SK-N-SH (cell line): ENCODE data around the gene ZNF790. TPM values are rescaled to one million over a fixed set of nuclear protein-coding genes. Genes with fewer than 3 reads are reported as not detected.
A peak's percentile ranks its signal among the peaks of the same experiment; 100 is the strongest.

Experiments
- CTCF ChIA-PET: fragments of 300-600, 350-600 bp; formaldehyde crosslinking; extraction: SDS; loops from one replicate; lab custom pipeline; 2021; lab: Yijun Ruan, JAX
- POLR2A ChIA-PET: fragments of 350-600 bp; sonication (Branson Sonifier 250); formaldehyde crosslinking; extraction: SDS; loops from one replicate; lab custom pipeline; 2020; ENCODE audit warnings: antibody characterized with exemption, inconsistent platforms; lab: Yijun Ruan, JAX
- DNase-seq: peaks from one replicate; pipeline ENCODE4 v3.0.0; 2012
- H2AFZ ChIP-seq: fragments of 200-600 bp; sonication (generic); 2 replicates; pipeline ENCODE4 v1.8.1; 2016; ENCODE audit warnings: antibody characterized with exemption, mild to moderate bottlenecking, low read depth
- H3F3A ChIP-seq: fragments of 200-600 bp; sonication (generic); replicated peaks from 2 replicates; pipeline ENCODE3; 2016; ENCODE audit warnings: antibody characterized with exemption, mild to moderate bottlenecking; ENCODE audit not compliant: insufficient read depth
- H3K27ac ChIP-seq, 2 experiments: fragments of 200-500 bp in 1 of 2; fragments of 200-600 bp in 1 of 2; sonication (Bioruptor generic) in 1 of 2; sonication (generic), shearing (Covaris generic) in 1 of 2; 2 replicates each; pipeline versions ENCODE4 v1.5.1 to v1.6.1; 2014 to 2016; ENCODE audit warnings: low read depth in 2 of 2, inconsistent platforms in 1 of 2, low read length in 1 of 2, mild to moderate bottlenecking in 1 of 2, mixed read lengths in 1 of 2
- H3K27me3 ChIP-seq: fragments of 200-600 bp; sonication (generic), shearing (Covaris generic); 2 replicates; pipeline ENCODE4 v1.6.1; 2016; ENCODE audit warnings: mixed run types; ENCODE audit not compliant: insufficient read depth
- H3K36me3 ChIP-seq, 2 experiments: fragments of 200-500 bp in 1 of 2; fragments of 200-600 bp in 1 of 2; sonication (Bioruptor generic) in 1 of 2; sonication (generic) in 1 of 2; replicated peaks in 1 of 2; 2 replicates each; pipeline versions ENCODE3 to v1.5.1; 2014 to 2016; ENCODE audit warnings: low read length in 1 of 2, mild to moderate bottlenecking in 1 of 2; ENCODE audit not compliant: insufficient read depth in 2 of 2, control insufficient read depth in 1 of 2
- H3K4me1 ChIP-seq, 2 experiments: fragments of 200-500 bp in 1 of 2; fragments of 200-600 bp in 1 of 2; sonication (Bioruptor generic) in 1 of 2; sonication (generic), shearing (Covaris generic) in 1 of 2; 2 replicates each; pipeline versions ENCODE4 v1.5.1 to v1.6.1; 2014 to 2016; ENCODE audit warnings: low read depth in 1 of 2, low read length in 1 of 2, mixed run types in 1 of 2; ENCODE audit not compliant: insufficient read depth in 2 of 2, control insufficient read depth in 1 of 2
- H3K4me2 ChIP-seq: fragments of 200-600 bp; sonication (generic), shearing (Covaris generic); 2 replicates; pipeline ENCODE4 v1.6.1; 2017; ENCODE audit warnings: mixed run types
- H3K4me3 ChIP-seq, 2 experiments: fragments of 200-500 bp in 1 of 2; fragments of 200-600 bp in 1 of 2; sonication (Bioruptor generic) in 1 of 2; sonication (generic), shearing (Covaris generic) in 1 of 2; 2 replicates each; pipeline versions ENCODE4 v1.5.1 to v1.8.1; 2014 to 2016; ENCODE audit warnings: low read depth in 2 of 2, inconsistent platforms in 1 of 2, low read length in 1 of 2, mild to moderate bottlenecking in 1 of 2, mixed read lengths in 1 of 2, moderate library complexity in 1 of 2
- H3K79me2 ChIP-seq: fragments of 200-600 bp; sonication (generic); 2 replicates; pipeline ENCODE4 v1.8.1; 2017; ENCODE audit warnings: mild to moderate bottlenecking; ENCODE audit not compliant: insufficient read depth
- H3K9ac ChIP-seq: fragments of 200-600 bp; sonication (generic); 2 replicates; pipeline ENCODE4 v1.6.1; 2017; ENCODE audit warnings: mixed run types
- H3K9me2 ChIP-seq: fragments of 200-600 bp; sonication (generic); 2 replicates; pipeline ENCODE4 v1.6.1; 2017; ENCODE audit warnings: mixed run types
- H3K9me3 ChIP-seq: fragments of 200-600 bp; sonication (generic); 2 replicates; pipeline ENCODE4 v1.6.1; 2017; ENCODE audit warnings: mixed run types, mild to moderate bottlenecking, moderate library complexity
- H4K20me1 ChIP-seq: fragments of 200-600 bp; sonication (generic); 2 replicates; pipeline ENCODE4 v1.6.1; 2017; ENCODE audit warnings: mild to moderate bottlenecking, mixed run types; ENCODE audit not compliant: insufficient read depth
- CTCF ChIP-seq: fragments of 200-600 bp; sonication (generic); IDR thresholded peaks from 2 replicates; pipeline ENCODE4 v1.6.1; 2017; ENCODE audit warnings: antibody characterized with exemption, mild to moderate bottlenecking, moderate library complexity
- ELF1 ChIP-seq: IDR thresholded peaks from 2 replicates; pipeline ENCODE4 v1.4.0; 2012
- MAX ChIP-seq: IDR thresholded peaks from 2 replicates; pipeline ENCODE4 v1.4.0; 2012; ENCODE audit warnings: low read depth
- PBX3 ChIP-seq: IDR thresholded peaks from 2 replicates; pipeline ENCODE4; 2012
- POLR2AphosphoS5 ChIP-seq: IDR thresholded peaks from 2 replicates; pipeline ENCODE4 v1.6.1; 2012; ENCODE audit warnings: low read depth, low read length
- RFX5 ChIP-seq: IDR thresholded peaks from 2 replicates; pipeline ENCODE4 v1.6.1; 2012; ENCODE audit warnings: mild to moderate bottlenecking, improper control_type of control experiment, low read length
- RXRA ChIP-seq: IDR thresholded peaks from 2 replicates; pipeline ENCODE4 v1.4.0; 2012; ENCODE audit warnings: low read depth, mild to moderate bottlenecking, borderline replicate concordance
- SIN3A ChIP-seq: IDR thresholded peaks from 2 replicates; pipeline ENCODE4 v1.6.1; 2012; ENCODE audit warnings: low read depth, mild to moderate bottlenecking, low read length, moderate library complexity, borderline replicate concordance
- ZBTB33 ChIP-seq: IDR thresholded peaks from 2 replicates; pipeline ENCODE4 v1.4.0; 2012; ENCODE audit warnings: low read depth, borderline replicate concordance
- WGBS: methylation state at CpG from one replicate; pipeline ENCODE4 v1.1.6; 2017; ENCODE audit warnings: low lambda C conversion rate; 5-methylcytosine and 5-hydroxymethylcytosine counted together
- polyA plus RNA-seq, 3 experiments: library from polyadenylated mRNA; depleted of rRNA; stranded (reverse); fragments of >200 nt; gene quantifications; 2 replicates each; pipeline ENCODE4 v1.2.3, GENCODE V29; 2012

The ZNF790 gene
- polyA plus RNA-seq, 1 of the 3 experiments (the other 2 are of a cell fraction): 2.2 TPM

DNA sequence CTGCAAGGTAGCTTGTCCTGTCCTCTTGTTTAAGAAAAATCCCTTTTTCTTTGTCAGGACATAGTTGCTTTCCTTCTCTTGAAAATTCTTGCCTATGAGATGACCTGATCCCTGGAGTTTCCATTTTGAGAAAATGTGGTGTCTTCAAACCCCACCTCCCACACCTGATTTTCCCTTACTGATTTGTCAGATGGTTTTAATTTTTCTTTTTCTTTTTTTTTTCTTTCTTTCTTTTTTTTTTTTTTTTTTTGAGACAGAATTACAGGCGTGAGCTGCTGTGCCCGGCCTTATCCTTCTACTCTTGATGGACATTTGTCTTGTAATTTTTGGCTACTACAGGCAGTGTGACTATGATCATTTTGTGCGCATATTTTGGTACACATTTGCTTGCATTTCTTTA, 13.7 kb upstream of the ZNF790 start:
- WGBS: 79% methylated on average over 3 of the region's 3 CpGs
- Histone ChIP-seq H3K36me3 (peaks cover 8 to 40% of the 10 kb centered on the region in 2 experiments), H3K4me2 (peak overlapping the region; percentile 90), H3K27me3 (no peaks in the 10 kb centered on the region), H2AFZ (peak overlapping the region; percentile 97; the same call in 1 of the 2 replicates), H3K9me3 (peaks cover 7% of the 10 kb centered on the region), H3K9ac (no peak overlapping the region), H3K4me1 (peaks cover 0 to 5% of the 10 kb centered on the region in 2 experiments; a peak in 1 of 4 replicates), H3K9me2 (no peaks in the 10 kb centered on the region), H3K27ac (no peak overlapping the region), H3K79me2 (peaks cover 28% of the 10 kb centered on the region), H3F3A (peaks cover 7% of the 10 kb centered on the region), H3K4me3 (peak overlapping the region; percentile 80 to 92), H4K20me1 (no peaks in the 10 kb centered on the region)
- ChIA-PET POLR2A (no interaction called here), CTCF (interaction anchor here (1.8 kb wide), 1 partner anchor 121 kb away, joined by 4 read pairs; no protein-coding TSS in a partner anchor)
- no peak for DNase-seq
- TF ChIP-seq MAX: no peak
- TF ChIP-seq RFX5: no peak
- TF ChIP-seq ELF1: no peak
- no peak for TF ChIP-seq RXRA
- TF ChIP-seq POLR2AphosphoS5: no peak
- TF ChIP-seq ZBTB33: no peak
- TF ChIP-seq SIN3A: no peak
- TF ChIP-seq PBX3: no peak
- no peak for TF ChIP-seq CTCF
